ENCODE data around the gene BTBD2. TPM values are rescaled to one million over a fixed set of nuclear protein-coding genes. Genes with fewer than 3 reads are reported as not detected.

The BTBD2 gene
- polyA plus RNA-seq, 1 donor (not counting 4 experiments of a cell fraction or from before 2014, with no cell fraction given), result 22.3 TPM

- Histone ChIP-seq H3K79me2 (ENCODE audit: control insufficient read depth, insufficient read depth, low read length) (no peaks in the 10 kb centered on the region), H3K4me1 (ENCODE audit: control insufficient read depth, extremely low read depth, insufficient read depth, low read length) (peaks cover 17% of the 10 kb centered on the region), H3K4me3 (ENCODE audit: control insufficient read depth in 2 of 3, extremely low read depth in 1 of 3, insufficient read depth in 2 of 3, low read depth in 1 of 3, low read length in 3 of 3) (peak overlapping the region in 2 of 3 experiments; percentile 31 to 43), H3K4me2 (ENCODE audit: control insufficient read depth, extremely low read depth, insufficient read depth, low read depth, low read length) (peak overlapping the region; percentile 67), H3K9ac (ENCODE audit: control insufficient read depth, extremely low read depth, insufficient read depth, low read length) (peak overlapping the region; percentile 80), H4K20me1 (ENCODE audit: control insufficient read depth, extremely low read depth, insufficient read depth, low read length) (peaks cover 6% of the 10 kb centered on the region), H3K9me3 (ENCODE audit: control insufficient read depth, low read depth, low read length) (no peaks in the 10 kb centered on the region), H3K27ac (ENCODE audit: control insufficient read depth, insufficient read depth, low read length) (peak overlapping the region; percentile 88), H3K27me3 (ENCODE audit: control insufficient read depth, extremely low read depth, insufficient read depth, low read length) (no peaks in the 10 kb centered on the region), H3K9me1 (ENCODE audit: control insufficient read depth, extremely low read depth, insufficient read depth, low read length) (no peaks in the 10 kb centered on the region), H2AFZ (ENCODE audit: control insufficient read depth, low read length) (no peak overlapping the region), H3K36me3 (ENCODE audit: control insufficient read depth in 2 of 2, extremely low read depth in 1 of 2, insufficient read depth in 2 of 2, low read length in 2 of 2) (peaks cover 35 to 49% of the 10 kb centered on the region in 2 experiments)
- dilution Hi-C loops (cut with MboI; ENCODE audit: extremely low pct_ligation_motif_present, low sequenced_read_pairs), result no loop called here
- DNase-seq (ENCODE audit: low read depth, low spot score) (no peak), FAIRE-seq (no peak)
- no peak for TF ChIP-seq CTCF (optimal IDR thresholded peaks at IDR 0.05 in 1 of 3, IDR thresholded peaks at IDR 0.05 in 1 of 3, conservative IDR thresholded peaks at IDR 0.05 in 1 of 3; ENCODE audit: extremely low read depth in 1 of 3, insufficient read depth in 2 of 3, low read length in 3 of 3)
- no peak for TF ChIP-seq EZH2 (IDR thresholded peaks at IDR 0.05; ENCODE audit: low read length)
Observed at GRCh38 chr19:2041433-2041682, 25.8 kb upstream of the BTBD2 start.

GRCh38 chr19:2040647-2041432 is 25.3 kb upstream of the BTBD2 start:
- Histone ChIP-seq H3K79me2 (ENCODE audit: control insufficient read depth, insufficient read depth, low read length) (no peaks in the 10 kb centered on the region), H3K9me3 (ENCODE audit: control insufficient read depth, low read depth, low read length) (no peaks in the 10 kb centered on the region), H3K9me1 (ENCODE audit: control insufficient read depth, extremely low read depth, insufficient read depth, low read length) (no peaks in the 10 kb centered on the region), H3K4me1 (ENCODE audit: control insufficient read depth, extremely low read depth, insufficient read depth, low read length) (peaks cover 17% of the 10 kb centered on the region), H3K27me3 (ENCODE audit: control insufficient read depth, extremely low read depth, insufficient read depth, low read length) (no peaks in the 10 kb centered on the region), H4K20me1 (ENCODE audit: control insufficient read depth, extremely low read depth, insufficient read depth, low read length) (peaks cover 6% of the 10 kb centered on the region), H3K36me3 (ENCODE audit: control insufficient read depth in 2 of 2, extremely low read depth in 1 of 2, insufficient read depth in 2 of 2, low read length in 2 of 2) (peaks cover 35 to 48% of the 10 kb centered on the region in 2 experiments), H3K27ac (ENCODE audit: control insufficient read depth, insufficient read depth, low read length) (peak overlapping the region; percentile 88), H3K4me3 (ENCODE audit: control insufficient read depth in 2 of 3, extremely low read depth in 1 of 3, insufficient read depth in 2 of 3, low read depth in 1 of 3, low read length in 3 of 3) (no peak overlapping the region), H2AFZ (ENCODE audit: control insufficient read depth, low read length) (no peak overlapping the region), H3K4me2 (ENCODE audit: control insufficient read depth, extremely low read depth, insufficient read depth, low read depth, low read length) (no peak overlapping the region), H3K9ac (ENCODE audit: control insufficient read depth, extremely low read depth, insufficient read depth, low read length) (peak overlapping the region; percentile 80)
- TF ChIP-seq EZH2 (IDR thresholded peaks at IDR 0.05; ENCODE audit: low read length) (no peak), CTCF (optimal IDR thresholded peaks at IDR 0.05 in 1 of 3, IDR thresholded peaks at IDR 0.05 in 1 of 3, conservative IDR thresholded peaks at IDR 0.05 in 1 of 3; ENCODE audit: extremely low read depth in 1 of 3, insufficient read depth in 2 of 3, low read length in 3 of 3) (no peak)
- dilution Hi-C loops (cut with MboI; ENCODE audit: extremely low pct_ligation_motif_present, low sequenced_read_pairs), result no loop called here
- FAIRE-seq (no peak), DNase-seq (ENCODE audit: low read depth, low spot score) (no peak)
